ENCODE results near the gene INHBC.

DNA sequence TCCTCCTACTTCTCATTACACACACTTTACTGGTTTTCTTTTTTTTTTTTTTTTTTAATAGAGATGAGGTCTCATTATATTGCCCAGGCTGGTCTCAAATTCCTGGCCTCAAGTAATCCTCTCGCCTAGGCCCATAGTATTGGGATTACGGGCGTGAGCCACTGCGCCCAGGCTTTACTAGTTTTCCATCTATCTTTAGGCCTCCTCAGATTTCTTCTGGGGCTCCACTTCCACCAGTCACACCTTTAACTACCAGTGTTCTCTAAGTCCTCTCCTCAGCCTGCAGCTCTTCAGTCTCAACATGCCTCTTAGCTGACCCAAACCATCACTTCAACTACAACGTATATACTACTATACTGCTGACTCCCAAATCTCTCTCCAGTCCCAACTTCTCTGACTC is 14.1 kb upstream of the INHBC start:
- TF ChIP-seq, protein P1, sequence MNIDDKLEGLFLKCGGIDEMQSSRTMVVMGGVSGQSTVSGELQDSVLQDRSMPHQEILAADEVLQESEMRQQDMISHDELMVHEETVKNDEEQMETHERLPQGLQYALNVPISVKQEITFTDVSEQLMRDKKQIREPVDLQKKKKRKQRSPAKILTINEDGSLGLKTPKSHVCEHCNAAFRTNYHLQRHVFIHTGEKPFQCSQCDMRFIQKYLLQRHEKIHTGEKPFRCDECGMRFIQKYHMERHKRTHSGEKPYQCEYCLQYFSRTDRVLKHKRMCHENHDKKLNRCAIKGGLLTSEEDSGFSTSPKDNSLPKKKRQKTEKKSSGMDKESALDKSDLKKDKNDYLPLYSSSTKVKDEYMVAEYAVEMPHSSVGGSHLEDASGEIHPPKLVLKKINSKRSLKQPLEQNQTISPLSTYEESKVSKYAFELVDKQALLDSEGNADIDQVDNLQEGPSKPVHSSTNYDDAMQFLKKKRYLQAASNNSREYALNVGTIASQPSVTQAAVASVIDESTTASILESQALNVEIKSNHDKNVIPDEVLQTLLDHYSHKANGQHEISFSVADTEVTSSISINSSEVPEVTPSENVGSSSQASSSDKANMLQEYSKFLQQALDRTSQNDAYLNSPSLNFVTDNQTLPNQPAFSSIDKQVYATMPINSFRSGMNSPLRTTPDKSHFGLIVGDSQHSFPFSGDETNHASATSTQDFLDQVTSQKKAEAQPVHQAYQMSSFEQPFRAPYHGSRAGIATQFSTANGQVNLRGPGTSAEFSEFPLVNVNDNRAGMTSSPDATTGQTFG (tag by site-specific recombination; IDR thresholded peaks at IDR 0.05; ENCODE audit: borderline replicate concordance) = no peak
- no peak for TF ChIP-seq KLF16 (tag by site-specific recombination; IDR thresholded peaks at IDR 0.05)
- TF ChIP-seq, protein P2, sequence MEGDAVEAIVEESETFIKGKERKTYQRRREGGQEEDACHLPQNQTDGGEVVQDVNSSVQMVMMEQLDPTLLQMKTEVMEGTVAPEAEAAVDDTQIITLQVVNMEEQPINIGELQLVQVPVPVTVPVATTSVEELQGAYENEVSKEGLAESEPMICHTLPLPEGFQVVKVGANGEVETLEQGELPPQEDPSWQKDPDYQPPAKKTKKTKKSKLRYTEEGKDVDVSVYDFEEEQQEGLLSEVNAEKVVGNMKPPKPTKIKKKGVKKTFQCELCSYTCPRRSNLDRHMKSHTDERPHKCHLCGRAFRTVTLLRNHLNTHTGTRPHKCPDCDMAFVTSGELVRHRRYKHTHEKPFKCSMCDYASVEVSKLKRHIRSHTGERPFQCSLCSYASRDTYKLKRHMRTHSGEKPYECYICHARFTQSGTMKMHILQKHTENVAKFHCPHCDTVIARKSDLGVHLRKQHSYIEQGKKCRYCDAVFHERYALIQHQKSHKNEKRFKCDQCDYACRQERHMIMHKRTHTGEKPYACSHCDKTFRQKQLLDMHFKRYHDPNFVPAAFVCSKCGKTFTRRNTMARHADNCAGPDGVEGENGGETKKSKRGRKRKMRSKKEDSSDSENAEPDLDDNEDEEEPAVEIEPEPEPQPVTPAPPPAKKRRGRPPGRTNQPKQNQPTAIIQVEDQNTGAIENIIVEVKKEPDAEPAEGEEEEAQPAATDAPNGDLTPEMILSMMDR (tag by site-specific recombination; IDR thresholded peaks at IDR 0.05) = no peak
